ENCODE results near the gene SRC.

SRC gene

DNA sequence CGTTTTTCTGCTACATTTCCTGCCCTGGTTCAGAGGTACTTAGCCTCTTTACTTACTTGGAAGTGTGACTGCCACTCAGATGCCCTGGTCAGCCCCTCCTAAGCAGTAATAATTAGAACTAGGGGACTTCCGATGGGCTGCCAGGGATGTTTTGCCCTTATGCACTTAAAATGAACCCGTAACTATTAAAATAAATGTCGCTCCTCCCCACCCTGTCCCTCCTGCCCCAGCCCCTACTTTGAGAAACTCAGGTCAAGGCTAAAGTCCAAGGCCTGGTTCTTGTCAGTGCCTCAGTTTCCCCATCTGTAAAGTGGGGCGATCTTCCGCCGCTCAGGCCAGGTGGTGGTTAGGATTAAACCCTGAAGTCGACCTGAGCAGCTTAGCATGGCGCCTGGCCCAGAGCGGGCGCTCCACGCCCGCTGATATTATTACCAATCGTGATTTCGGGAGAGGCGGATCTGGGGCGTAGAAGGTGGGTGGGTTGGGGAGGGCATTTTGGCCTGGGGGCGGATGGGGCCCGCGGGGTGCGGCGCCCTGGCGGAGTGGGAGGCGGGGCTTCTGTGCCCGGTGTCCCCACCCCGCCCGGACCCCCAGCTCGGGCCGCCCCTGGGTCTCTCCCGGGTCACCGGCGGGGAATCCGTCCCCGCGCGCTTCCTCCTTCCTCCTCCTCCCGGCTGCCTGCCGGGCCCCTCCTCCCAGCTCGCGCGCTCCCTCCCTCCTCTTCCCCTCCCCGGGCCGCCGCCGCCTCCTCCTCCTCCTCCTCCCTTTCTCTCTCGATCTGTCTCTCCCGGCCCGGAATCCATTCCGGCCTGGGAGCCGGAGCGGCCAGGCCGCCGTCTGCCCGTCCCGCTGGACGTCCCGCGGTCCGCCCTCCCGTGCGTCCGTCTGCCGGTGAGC lies at the start of gene SRC:
Gene SRC (plus strand): TSS at position 802 of the 897 bp plus-strand sequence. CDS start 38,014 bp downstream, outside the sequence.
- TF ChIP-seq, protein P1, sequence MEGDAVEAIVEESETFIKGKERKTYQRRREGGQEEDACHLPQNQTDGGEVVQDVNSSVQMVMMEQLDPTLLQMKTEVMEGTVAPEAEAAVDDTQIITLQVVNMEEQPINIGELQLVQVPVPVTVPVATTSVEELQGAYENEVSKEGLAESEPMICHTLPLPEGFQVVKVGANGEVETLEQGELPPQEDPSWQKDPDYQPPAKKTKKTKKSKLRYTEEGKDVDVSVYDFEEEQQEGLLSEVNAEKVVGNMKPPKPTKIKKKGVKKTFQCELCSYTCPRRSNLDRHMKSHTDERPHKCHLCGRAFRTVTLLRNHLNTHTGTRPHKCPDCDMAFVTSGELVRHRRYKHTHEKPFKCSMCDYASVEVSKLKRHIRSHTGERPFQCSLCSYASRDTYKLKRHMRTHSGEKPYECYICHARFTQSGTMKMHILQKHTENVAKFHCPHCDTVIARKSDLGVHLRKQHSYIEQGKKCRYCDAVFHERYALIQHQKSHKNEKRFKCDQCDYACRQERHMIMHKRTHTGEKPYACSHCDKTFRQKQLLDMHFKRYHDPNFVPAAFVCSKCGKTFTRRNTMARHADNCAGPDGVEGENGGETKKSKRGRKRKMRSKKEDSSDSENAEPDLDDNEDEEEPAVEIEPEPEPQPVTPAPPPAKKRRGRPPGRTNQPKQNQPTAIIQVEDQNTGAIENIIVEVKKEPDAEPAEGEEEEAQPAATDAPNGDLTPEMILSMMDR (IDR thresholded peaks at IDR 0.05; ENCODE audit: low read length, missing control alignments), result no peak
- H3K4me3 ChIP-seq (replicated peaks; ENCODE audit: low read depth, low read length), result peak within 1 kb of the TSS; percentile 59
- peak; percentile 72 for DNase-seq (ENCODE audit: low read depth)

DNA sequence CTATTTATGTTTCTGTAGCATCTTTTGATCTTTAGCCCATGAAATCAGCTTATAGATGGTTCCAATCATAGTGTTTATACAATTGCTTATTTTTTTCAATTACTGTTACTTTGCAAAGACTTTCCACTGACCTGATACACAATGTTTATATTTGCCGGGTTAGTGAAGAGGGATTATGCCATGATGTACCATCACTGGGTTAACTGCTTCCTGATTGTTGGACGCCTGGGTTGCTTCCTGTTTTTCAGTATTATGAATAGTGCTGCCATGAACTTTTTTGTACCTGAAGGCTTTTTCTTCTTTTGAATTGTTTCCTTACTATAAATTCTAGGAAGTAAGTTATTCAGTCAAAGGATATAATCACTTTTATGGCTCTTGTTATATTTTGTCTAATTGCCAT lies 49.6 kb upstream of the SRC start:
- TF ChIP-seq, protein P1 (IDR thresholded peaks at IDR 0.05; ENCODE audit: low read length, missing control alignments), result no peak
- no peak overlapping the region for H3K4me3 ChIP-seq (replicated peaks; ENCODE audit: low read depth, low read length)
- DNase-seq (ENCODE audit: low read depth), result no peak

DNA sequence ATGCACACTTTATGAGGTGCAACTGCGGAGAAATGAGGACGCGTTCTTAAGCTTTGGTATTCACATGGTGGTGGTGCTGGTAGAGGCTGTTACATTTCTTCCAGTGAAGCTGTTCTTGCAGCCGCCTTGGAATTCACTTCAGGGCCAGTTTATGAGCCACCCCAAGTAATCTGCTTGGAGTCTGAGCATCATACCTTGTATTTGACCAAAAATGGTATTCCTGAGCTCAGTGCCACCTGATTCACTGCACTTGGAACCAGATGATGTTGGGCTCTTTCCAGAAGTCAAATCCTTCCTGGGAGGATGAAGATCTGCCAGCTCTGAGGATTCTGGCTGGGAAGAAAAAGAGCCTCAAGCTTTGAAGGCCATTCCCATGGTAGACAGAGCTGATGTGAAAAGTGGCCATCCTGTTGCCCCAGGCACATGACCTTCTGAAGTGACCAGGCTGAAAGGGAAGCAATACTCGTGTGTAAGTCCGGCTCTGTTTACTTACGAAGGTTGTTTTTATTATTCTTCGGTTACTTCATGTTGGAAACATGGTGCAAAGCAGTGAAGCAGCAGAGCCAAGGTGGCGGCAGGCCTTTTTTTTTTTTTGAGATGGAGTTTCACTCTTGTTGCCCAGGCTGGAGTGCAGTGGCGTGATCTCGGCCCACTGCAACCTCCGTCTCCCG lies 48.7 kb upstream of the SRC start:
- TF ChIP-seq, protein P1 (IDR thresholded peaks at IDR 0.05; ENCODE audit: low read length, missing control alignments), result no peak
- DNase-seq (ENCODE audit: low read depth), result peak; percentile 73
- no peak overlapping the region for H3K4me3 ChIP-seq (replicated peaks; ENCODE audit: low read depth, low read length)

DNA sequence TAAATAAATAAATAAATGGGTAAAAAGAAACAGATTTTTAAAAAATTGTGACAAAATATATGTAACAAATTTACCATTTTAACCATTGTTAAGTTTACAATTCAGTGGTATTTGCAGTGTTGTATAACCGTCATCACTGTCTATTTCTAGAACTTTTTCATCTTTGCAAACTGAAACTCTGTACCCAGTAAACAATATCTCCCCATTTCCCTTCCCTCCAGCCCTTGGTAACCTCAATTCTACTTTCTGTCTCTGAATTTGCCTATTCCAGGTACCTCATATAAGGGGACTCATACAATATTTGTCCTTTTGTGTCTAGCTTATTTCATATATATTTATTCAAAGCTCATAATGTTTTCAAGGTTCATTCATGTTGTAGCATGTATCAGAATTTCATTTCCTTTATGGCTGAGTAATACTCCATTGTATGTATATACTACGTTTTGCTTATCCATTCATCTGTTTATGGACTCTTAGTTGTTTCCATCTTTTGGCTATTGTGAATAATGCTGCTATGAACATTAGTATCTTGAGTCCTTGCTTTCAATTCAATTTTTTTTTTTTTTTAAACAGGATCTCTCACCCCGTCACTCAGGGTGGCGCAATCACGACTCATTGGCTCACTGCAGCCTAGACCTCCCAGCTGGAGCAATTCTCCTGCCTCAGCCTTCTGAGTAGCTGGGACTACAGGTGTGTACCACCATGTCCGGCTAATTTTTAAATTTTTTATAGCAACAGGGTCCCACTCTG lies 47.6 kb upstream of the SRC start:
- TF ChIP-seq, protein P1 (IDR thresholded peaks at IDR 0.05; ENCODE audit: low read length, missing control alignments), result no peak
- H3K4me3 ChIP-seq (replicated peaks; ENCODE audit: low read depth, low read length), result no peak overlapping the region
- DNase-seq (ENCODE audit: low read depth), result peak; percentile 73

DNA sequence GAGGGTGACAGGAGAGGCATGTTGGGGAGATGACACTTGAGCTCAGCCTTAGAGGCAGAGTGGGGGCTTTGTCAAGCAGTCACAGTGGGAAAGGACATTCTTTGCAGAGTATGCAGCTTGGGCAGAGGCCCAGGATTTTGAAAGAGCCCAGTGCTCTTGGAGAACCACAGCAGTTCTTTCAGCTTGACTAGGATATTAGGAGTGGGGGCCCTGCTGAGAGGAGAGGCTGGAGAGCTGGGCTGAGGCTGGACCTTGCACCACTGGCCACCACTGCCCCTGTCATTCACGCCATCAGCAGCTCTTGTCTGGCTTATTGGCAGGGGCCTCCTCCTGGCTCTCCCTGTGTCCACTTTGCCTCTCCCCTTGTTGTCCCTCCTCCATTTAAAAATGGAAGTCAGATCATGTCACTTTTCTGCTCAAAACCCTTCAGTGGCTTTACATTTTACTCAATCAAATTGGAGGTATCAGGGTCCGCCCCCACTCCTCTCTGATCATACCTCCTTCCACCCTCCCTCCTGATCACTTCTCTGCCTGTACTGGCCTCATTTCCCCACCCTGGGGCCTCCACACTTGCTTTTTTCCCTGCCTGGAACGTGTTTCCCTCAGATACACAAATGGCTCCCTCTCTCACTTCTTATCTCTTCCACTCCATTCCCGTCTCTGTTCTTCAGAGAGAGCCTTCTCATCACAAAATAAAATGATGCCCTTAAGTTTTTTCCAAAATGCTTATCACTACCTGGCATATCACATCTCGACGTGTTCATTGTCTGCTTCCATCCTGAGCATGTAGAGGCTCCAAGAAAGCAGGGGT lies 46.0 kb upstream of the SRC start:
- H3K4me3 ChIP-seq (replicated peaks; ENCODE audit: low read depth, low read length), result no peak overlapping the region
- TF ChIP-seq, protein P1 (IDR thresholded peaks at IDR 0.05; ENCODE audit: low read length, missing control alignments), result no peak

DNA sequence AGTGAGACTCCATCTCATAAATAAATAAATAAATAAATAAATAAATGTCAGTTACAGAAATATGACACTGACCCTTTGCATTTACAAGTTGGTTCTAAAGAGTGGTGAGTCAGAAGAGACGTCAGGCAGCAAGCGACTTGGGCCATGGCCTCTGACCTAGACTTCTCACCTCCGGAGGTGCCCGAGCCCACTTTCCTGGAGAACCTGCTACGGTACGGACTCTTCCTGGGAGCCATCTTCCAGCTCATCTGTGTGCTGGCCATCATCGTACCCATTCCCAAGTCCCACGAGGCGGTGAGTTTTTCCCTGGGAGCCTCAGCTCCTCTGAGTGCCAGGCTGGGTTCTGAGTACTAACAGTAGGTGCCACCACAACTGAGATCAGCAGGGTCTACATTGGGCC lies 44.8 kb upstream of the SRC start:
- no peak overlapping the region for H3K4me3 ChIP-seq (replicated peaks; ENCODE audit: low read depth, low read length)
- TF ChIP-seq, protein P1 (IDR thresholded peaks at IDR 0.05; ENCODE audit: low read length, missing control alignments), result no peak
- DNase-seq (ENCODE audit: low read depth), result no peak

More for the DNA sequence above, 46.0 kb upstream of the SRC start:
- DNase-seq (ENCODE audit: low read depth), result peak; percentile 44

Data from fibroblast of pulmonary artery (primary cell).